OCI-LY7 (cell line): ENCODE results near the gene NUCB1. TPM values are rescaled to one million over a fixed set of nuclear protein-coding genes. Genes with fewer than 3 reads are reported as not detected.
A peak's percentile ranks its signal among the peaks of the same experiment; 100 is the strongest.
"Not testable (repeated sequence)": the region's sequence is repeated elsewhere in the genome, so short reads cannot be mapped to it uniquely, and the experiment has no call there.

Experiments
- BruUV-seq: library from RNA; stranded (reverse); fragments of 400-500 nt; replicated peaks from 2 replicates; lab custom pipeline; 2021; lab: Mats Ljungman, UMichigan
- CTCF ChIA-PET: fragments of 300-600 bp; sonication (Branson Sonifier 250); formaldehyde crosslinking; loops from one replicate; lab custom pipeline; 2022; ENCODE audit warnings: antibody characterized with exemption; ENCODE audit not compliant: unreplicated experiment; lab: Charles Lee
- POLR2A ChIA-PET: fragments of 300-600 bp; sonication (Branson Sonifier 250); formaldehyde crosslinking; loops from one replicate; lab custom pipeline; 2022; ENCODE audit warnings: antibody characterized with exemption; lab: Charles Lee
- DNase-seq: peaks from one replicate; pipeline ENCODE4 v3.0.0-alpha.2; 2015; ENCODE audit warnings: low spot score
- H2AFZ ChIP-seq: fragments of 200-600 bp; sonication (generic), shearing (Covaris generic); 2 replicates; pipeline ENCODE4 v1.6.1; 2014; ENCODE audit warnings: mild to moderate bottlenecking, antibody characterized with exemption, low read length, moderate library complexity
- H3K27ac ChIP-seq: fragments of 200-600 bp; sonication (generic); 2 replicates; pipeline ENCODE4 v1.5.1; 2014; ENCODE audit warnings: mixed run types, low read depth, mild to moderate bottlenecking, moderate library complexity, low read length, inconsistent platforms; ENCODE audit not compliant: poor library complexity, severe bottlenecking
- H3K36me3 ChIP-seq: fragments of 200-600 bp; sonication (generic); 2 replicates; pipeline ENCODE4 v1.6.1; 2014; ENCODE audit warnings: mild to moderate bottlenecking, antibody characterized with exemption, low read length, moderate library complexity, mixed read lengths; ENCODE audit not compliant: insufficient read depth
- H3K4me1 ChIP-seq: fragments of 200-600 bp; sonication (generic); 2 replicates; pipeline ENCODE4 v1.5.1; 2014; ENCODE audit warnings: mild to moderate bottlenecking, low read length; ENCODE audit not compliant: insufficient read depth, poor library complexity, severe bottlenecking
- H3K4me2 ChIP-seq: fragments of 200-600 bp; sonication (generic); 2 replicates; pipeline ENCODE4 v1.6.1; 2014; ENCODE audit warnings: mild to moderate bottlenecking, low read length
- H3K4me3 ChIP-seq: fragments of 200-600 bp; sonication (generic); 2 replicates; pipeline ENCODE4 v1.5.1; 2014; ENCODE audit warnings: mild to moderate bottlenecking, low read depth, low read length; ENCODE audit not compliant: poor library complexity, severe bottlenecking
- H3K79me2 ChIP-seq: fragments of 200-600 bp; sonication (generic); 2 replicates; pipeline ENCODE4 v1.6.1; 2016; ENCODE audit warnings: low read depth, mild to moderate bottlenecking, low read length, moderate library complexity, mixed read lengths; ENCODE audit not compliant: insufficient read depth
- H3K9me2 ChIP-seq: fragments of 200-600 bp; sonication (generic); 2 replicates; pipeline ENCODE4 v1.6.1; 2016; ENCODE audit warnings: mild to moderate bottlenecking, low read length, mixed read lengths; ENCODE audit not compliant: insufficient read depth
- H3K9me3 ChIP-seq: fragments of 200-600 bp; sonication (generic); 2 replicates; pipeline ENCODE4 v1.6.1; 2014; ENCODE audit warnings: mild to moderate bottlenecking, mixed run types, low read length, mixed read lengths
- H4K20me1 ChIP-seq: fragments of 200-600 bp; sonication (generic); 2 replicates; pipeline ENCODE4 v1.6.1; 2014; ENCODE audit warnings: mild to moderate bottlenecking, antibody characterized with exemption, low read length, moderate library complexity, mixed read lengths; ENCODE audit not compliant: insufficient read depth
- EZH2phosphoT487 ChIP-seq: fragments of 200-600 bp; sonication (generic); IDR thresholded peaks from 2 replicates; pipeline ENCODE4 v1.6.1; 2018; ENCODE audit warnings: low read depth, borderline replicate concordance, mild to moderate bottlenecking, mixed run types, antibody characterized with exemption, low read length, moderate library complexity, mixed read lengths
- intact Hi-C: fragments of 100-400 bp; cut with micrococcal nuclease; formaldehyde crosslinking; loops from one replicate; pipeline ENCODE4 v1.10.0; 2022; ENCODE audit not compliant: unreplicated experiment
- total RNA-seq, 2 experiments: library from RNA; depleted of rRNA in 1 of 2; stranded (reverse); fragments of >200 nt in 1 of 2; shearing (Covaris generic) in 1 of 2; gene quantifications; 2 replicates each; pipeline ENCODE4 v1.2.3, GENCODE V29; 2014 to 2022
- TF ChIP-seq, protein P1 (sequence below): fragments of 200-600 bp; sonication (generic); conservative IDR thresholded peaks from 2 replicates; pipeline ENCODE4 v1.5.1; 2014; ENCODE audit warnings: mild to moderate bottlenecking, antibody characterized with exemption, low read length, moderate library complexity, mixed read lengths

NUCB1 gene
- total RNA-seq, 2 experiments from 2014 or later, result 73.6 to 88.7 TPM

DNA sequence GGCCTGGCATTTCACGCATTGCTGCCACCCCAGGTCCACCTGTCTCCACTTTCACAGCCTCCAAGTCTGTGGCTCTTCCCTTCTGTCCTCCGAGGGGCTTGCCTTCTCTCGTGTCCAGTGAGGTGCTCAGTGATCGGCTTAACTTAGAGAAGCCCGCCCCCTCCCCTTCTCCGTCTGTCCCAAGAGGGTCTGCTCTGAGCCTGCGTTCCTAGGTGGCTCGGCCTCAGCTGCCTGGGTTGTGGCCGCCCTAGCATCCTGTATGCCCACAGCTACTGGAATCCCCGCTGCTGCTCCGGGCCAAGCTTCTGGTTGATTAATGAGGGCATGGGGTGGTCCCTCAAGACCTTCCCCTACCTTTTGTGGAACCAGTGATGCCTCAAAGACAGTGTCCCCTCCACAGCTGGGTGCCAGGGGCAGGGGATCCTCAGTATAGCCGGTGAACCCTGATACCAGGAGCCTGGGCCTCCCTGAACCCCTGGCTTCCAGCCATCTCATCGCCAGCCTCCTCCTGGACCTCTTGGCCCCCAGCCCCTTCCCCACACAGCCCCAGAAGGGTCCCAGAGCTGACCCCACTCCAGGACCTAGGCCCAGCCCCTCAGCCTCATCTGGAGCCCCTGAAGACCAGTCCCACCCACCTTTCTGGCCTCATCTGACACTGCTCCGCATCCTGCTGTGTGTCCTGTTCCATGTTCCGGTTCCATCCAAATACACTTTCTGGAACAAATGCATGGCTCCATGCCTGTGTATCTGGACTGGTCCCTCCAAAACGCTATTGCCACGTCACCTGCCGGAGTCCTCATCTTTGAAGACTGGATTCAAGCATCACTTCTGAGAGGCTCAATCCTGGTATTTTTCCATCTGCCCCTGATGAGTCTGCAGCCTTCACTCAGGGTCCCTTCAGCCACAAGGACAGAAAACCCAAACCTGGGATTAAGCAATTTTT, 22.7 kb downstream of the NUCB1 start:
- Histone ChIP-seq H3K36me3 (peaks cover 19% of the 10 kb centered on the region; the same call in 1 of the 2 replicates), H2AFZ (no peak overlapping the region), H3K4me3 (no peak overlapping the region), H3K9me2 (no peaks in the 10 kb centered on the region), H3K27ac (no peak overlapping the region), H3K4me2 (no peak overlapping the region), H3K4me1 (peaks cover 9% of the 10 kb centered on the region), H3K79me2 (no peaks in the 10 kb centered on the region), H4K20me1 (no peaks in the 10 kb centered on the region), H3K9me3 (no peaks in the 10 kb centered on the region)
- BruUV-seq, result TSS peak; percentile 54
- no peak for TF ChIP-seq EZH2phosphoT487
- TF ChIP-seq, protein P1, sequence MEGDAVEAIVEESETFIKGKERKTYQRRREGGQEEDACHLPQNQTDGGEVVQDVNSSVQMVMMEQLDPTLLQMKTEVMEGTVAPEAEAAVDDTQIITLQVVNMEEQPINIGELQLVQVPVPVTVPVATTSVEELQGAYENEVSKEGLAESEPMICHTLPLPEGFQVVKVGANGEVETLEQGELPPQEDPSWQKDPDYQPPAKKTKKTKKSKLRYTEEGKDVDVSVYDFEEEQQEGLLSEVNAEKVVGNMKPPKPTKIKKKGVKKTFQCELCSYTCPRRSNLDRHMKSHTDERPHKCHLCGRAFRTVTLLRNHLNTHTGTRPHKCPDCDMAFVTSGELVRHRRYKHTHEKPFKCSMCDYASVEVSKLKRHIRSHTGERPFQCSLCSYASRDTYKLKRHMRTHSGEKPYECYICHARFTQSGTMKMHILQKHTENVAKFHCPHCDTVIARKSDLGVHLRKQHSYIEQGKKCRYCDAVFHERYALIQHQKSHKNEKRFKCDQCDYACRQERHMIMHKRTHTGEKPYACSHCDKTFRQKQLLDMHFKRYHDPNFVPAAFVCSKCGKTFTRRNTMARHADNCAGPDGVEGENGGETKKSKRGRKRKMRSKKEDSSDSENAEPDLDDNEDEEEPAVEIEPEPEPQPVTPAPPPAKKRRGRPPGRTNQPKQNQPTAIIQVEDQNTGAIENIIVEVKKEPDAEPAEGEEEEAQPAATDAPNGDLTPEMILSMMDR, result no peak
- ChIA-PET POLR2A (no interaction called here), CTCF (no interaction called here)
- intact Hi-C loops, result no loop called here
- no peak for DNase-seq

- Histone ChIP-seq H3K9me2 (no peaks in the 10 kb centered on the region), H3K27ac (no peak overlapping the region), H3K36me3 (peaks cover 15% of the 10 kb centered on the region; the same call in 1 of the 2 replicates), H4K20me1 (no peaks in the 10 kb centered on the region), H3K4me2 (no peak overlapping the region), H3K9me3 (no peaks in the 10 kb centered on the region), H3K4me1 (no peaks in the 10 kb centered on the region), H3K4me3 (no peak overlapping the region), H3K79me2 (no peaks in the 10 kb centered on the region), H2AFZ (no peak overlapping the region)
- ChIA-PET CTCF (no interaction called here), POLR2A (interaction anchor here (0.7 kb wide), 1 partner anchor 137 kb away, joined by 4 read pairs; no protein-coding TSS in a partner anchor)
- TF ChIP-seq EZH2phosphoT487, result no peak
- TF ChIP-seq, protein P1, result no peak
- DNase-seq, result no peak
- no TSS peak for BruUV-seq
- intact Hi-C loops, result no loop called here
Measured at GRCh38 chr19:48925240-48925843, 25.2 kb downstream of the NUCB1 start.

DNA sequence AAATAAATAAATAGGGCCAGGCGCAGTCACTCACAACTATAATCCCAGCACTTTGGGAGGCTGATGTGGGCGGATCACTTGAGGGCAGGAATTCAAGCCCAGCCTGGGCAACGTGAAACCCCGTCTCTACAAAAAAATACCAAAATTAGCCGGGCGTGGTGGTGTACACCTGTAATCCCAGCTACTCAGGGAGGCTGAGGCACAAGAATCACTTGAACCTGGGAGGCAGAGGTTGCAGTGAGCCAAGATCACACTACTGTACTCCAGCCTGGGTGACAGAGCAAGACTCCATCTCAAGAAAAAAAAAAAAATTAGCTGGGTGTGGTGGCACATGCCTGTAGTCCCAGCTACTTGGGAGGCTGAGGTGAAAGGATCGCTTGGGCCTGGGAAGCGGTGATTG, 25.8 kb downstream of the NUCB1 start:
- H3K4me2 ChIP-seq, CTCF ChIA-PET, H2AFZ ChIP-seq, DNase-seq, intact Hi-C loops, H3K79me2 ChIP-seq, H3K27ac ChIP-seq, H3K4me3 ChIP-seq, BruUV-seq, H3K4me1 ChIP-seq, H3K9me2 ChIP-seq, H4K20me1 ChIP-seq, H3K9me3 ChIP-seq: not testable (repeated sequence)
- POLR2A ChIA-PET, result interaction anchor here (0.7 kb wide), 1 partner anchor 138 kb away, joined by 4 read pairs; no protein-coding TSS in a partner anchor
- H3K36me3 ChIP-seq, result peaks cover 15% of the 10 kb centered on the region; the same call in 1 of the 2 replicates
